NCI-H1694 (cell line): Measurements from ENCODE around the gene TMED10.
"Not testable (repeated sequence)": the region's sequence is repeated elsewhere in the genome, so short reads cannot be mapped to it uniquely, and the experiment has no call there.

Experiments
- DNase-seq: peaks from one replicate; lab custom pipeline; 2025; lab: John Stamatoyannopoulos, UW

TMED10 gene

DNA sequence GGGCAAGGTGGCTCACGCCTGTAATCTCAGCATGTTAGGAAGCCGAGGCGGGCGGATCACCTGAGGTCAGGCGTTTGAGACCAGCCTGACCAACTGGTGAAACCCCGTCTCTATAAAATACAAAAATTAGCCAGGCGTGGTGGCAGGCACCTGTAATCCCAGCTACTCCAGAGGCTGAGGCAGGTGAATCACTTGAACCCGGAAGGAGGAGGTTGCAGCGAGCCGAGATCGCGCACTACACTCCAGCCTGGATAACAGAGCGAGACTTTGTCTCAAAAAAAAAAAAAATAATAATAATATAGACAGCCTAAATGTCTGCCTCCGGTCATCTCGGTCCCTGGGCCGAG is 49.0 kb downstream of the TMED10 start:
- DNase-seq, result not testable (repeated sequence)

DNA sequence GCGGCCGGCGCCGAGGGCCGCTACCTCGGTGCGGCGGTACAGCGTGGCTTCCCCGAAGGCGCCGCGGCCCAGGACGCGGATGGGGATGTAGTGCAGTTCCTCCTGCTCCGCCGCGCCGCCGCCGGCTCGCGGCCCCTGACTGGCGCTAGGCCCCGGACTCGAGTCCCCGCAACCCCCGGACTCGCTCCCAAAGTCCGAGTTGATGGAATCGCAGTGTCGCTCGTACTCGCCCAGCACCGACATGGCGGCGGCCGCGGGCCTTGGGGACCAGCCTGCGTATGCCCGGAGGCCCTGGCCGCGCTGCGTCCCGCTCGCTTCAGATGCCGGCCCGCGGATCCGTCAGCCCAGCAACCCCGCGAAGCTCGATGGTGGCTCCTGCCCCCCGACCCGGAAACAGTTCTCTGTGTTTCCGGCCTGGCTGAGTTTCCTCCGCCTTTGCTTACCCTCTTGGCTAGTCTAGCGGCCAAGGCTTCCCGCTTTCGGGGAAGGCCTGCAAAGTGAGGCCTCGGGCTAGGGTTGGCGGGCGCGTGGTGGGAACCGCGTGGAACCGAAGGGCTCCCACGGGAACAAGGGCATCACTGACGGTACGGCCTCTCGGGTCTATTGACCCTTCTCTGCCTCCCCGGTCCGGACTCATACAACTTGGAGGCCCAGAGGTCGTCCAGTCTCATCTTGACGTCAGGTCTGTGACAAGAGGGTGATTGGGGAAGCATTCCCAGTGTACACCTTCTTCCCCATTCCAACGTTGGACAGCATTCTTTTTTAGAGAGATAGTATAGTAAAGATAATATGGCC is 49.5 kb downstream of the TMED10 start, which contains the start of gene NEK9:
TSS of gene NEK9 (minus strand) at position 370 of the 795 bp plus-strand sequence. CDS start at position 243, 127 bp downstream.
- DNase-seq, result peak; percentile 93

DNA sequence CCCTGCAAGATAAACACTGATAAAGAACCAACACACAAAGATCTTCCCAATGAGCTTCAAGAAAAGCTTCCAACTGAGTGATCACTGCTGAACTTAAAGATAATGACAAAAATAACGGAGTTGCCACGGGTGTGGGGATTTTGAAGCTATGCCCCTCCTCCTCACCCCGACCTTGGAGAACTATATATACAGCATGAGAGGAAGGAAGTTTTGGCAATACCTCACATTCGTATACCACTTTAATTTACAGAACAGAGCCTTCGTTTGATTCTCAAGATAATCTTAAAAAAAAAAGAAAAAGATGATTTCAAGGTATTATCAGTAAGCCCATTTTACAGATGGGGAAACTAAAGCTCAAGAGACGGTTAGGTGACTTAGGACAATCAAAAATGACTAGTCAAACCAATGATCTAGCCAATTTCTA is 50.3 kb downstream of the TMED10 start:
- no peak for DNase-seq

DNA sequence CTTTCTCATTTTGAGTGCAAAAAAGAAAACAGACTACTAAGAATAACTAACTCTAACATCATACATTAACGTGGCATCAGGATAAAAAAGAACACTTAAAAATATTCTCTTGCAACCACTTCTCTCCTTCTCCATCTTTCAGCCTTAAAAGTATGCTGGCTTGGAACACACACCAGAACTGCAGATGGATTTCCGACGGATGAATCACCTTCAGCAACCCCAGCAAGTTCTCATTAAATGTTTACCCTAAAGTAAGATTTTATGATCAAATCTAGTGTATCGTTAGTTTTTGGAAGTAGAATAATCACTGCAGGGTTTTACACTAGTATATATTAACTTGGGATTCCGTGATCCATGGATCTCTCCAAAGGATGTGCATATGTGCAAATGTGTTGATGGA is 50.8 kb downstream of the TMED10 start:
- DNase-seq, result no peak

DNA sequence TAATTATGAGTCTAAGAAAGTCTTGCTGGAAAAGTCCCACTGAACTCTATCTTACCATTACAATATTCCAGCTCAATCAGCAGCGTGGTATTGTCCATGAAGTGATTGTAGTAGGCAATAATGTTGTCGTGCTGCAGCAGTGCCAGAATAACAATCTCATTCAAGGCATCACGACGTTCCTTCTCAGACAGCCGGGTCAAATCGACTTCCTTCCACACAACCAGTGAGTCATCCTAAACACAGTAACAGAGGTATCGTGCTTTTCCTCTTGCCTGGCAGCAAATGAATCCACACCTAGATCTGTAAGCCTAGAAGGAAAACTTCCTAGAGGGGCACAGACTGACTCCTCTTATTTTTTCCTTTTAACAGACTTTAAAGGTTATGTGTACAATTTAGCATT is 52.4 kb downstream of the TMED10 start:
- DNase-seq, result no peak

DNA sequence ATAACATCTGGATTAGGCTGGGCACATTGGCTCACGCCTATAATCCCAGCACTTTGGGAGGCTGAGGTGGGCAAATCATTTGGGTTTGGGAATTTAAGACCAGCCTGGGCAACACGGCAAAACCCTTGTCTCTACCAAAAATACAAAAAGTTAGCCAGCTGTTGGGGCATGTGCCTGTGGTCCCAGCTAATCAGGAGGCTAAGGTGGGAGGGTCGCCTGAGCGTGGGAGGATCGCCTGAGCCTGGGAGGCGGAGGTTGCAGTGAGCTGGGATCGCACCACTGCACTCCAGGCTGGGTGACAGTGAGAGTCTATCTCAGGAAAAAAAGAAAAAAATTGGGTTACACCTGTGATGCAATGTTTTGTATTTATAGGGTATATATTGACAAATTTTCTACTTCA is 54.9 kb downstream of the TMED10 start:
- no peak for DNase-seq

DNA sequence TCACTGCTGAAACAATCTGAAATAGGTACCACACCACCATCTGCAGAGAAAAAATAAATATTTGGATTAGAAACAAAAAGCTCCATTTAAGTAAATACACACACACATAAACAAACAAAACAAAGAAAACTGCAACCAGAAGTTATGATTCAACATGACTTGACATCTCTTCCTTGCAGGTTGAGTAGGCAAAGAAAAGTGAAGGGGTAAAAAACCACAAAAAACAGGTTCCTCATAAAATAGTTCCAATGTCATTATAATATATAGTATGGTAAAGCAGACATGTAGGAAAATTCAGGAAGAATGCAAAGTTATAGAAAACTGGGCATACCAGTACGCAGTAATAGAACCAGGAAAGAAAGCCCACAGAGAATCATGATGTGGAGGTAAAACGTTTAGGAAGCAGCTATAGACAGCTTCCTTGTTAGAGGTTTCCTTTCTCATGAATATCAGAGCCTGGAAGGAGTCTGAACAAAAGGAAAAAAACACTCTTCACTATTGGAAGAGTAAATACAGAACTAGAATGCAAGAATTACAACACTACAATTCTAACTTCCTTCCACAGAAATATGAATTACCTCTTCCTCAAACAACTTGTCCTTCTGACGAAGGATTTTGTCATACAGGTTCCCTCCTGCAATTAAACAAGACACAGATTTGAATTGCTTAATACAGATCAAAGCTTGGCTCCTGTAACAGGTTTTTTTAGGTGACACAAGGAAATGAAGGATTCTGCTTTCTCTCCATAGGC is 55.7 kb downstream of the TMED10 start:
- no peak for DNase-seq

DNA sequence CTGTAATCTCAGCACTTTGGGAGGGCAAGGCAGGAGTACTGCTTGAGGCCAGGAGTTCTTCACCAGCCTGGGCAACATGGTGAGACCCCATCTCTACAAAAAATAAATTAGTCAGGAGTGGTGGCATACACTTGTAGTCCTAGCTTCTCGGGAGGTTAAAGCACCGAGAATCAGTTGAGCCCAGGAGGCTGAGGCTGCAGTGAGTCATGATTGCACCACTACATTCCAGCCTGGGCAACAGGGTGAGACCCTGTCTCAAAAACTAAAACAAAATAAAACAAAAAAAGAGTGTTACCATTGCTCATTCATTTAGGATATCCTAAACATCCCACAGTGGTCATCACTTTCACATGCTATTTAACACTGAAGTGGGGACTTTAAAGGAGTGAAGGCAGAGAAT is 57.4 kb downstream of the TMED10 start:
- no peak for DNase-seq

DNA sequence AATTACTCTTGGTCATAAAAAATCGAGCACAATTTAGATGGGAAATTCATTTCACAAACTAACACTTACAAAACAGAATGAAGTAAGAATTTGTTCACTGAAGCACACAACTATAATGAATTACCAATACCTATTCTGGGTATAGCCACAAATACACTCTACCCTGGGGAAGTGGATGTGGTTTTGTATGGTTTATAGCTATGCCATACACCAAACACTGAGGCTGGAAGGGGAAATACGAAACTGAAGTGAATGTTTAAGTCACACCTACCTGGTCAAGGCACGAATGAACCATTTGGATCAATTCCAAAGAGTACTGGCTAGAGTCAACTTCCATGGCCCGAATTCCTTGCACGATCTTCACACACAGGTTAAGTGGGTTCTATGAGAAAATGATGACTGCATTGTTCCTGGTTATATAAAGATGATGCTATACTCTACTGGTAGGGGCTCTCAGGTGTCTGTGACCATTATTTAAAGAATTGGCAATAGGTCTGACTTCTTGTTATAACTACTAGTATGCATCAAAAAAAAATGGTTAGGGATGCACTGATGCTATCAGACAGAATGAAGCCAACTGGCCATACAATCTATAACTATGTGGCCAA is 62.4 kb downstream of the TMED10 start:
- no peak for DNase-seq

DNA sequence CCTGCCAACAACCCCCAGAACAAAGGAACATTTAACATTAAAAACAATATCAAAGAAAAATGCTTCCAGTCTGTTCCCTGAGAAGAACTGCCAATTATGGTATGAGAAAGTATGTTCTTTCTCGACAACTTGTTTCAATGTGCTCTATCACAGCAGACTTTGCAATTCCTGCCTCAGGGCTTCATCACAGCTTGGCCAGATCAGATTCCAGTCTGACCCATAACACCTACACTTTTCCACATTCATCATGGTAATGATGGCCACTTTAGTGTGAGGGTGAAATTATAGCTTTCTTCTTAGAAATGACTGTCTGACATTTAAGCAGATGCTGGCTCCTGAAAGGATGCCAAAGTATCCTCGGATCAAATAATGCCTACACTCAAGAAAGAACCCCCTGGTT is 66.5 kb downstream of the TMED10 start:
- no peak for DNase-seq

DNA sequence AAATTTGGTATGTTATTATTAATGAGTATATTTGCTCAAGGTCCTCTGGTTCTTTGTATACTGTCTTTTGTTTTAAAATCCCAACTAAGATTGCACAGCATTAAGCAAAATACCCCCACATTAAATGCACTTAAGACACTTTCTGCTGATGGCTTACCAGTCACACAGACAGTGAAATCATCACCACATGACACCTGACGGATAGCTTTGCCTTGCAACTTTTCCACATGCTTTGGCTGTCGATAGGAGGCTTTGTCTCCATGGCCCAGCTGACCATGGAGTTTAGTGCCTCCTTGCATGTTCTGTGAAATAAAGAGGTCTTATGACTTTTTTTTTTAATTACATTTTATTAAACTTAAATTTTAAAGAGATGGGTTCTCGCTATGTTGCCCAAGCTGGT is 69.2 kb downstream of the TMED10 start:
- DNase-seq, result no peak

DNA sequence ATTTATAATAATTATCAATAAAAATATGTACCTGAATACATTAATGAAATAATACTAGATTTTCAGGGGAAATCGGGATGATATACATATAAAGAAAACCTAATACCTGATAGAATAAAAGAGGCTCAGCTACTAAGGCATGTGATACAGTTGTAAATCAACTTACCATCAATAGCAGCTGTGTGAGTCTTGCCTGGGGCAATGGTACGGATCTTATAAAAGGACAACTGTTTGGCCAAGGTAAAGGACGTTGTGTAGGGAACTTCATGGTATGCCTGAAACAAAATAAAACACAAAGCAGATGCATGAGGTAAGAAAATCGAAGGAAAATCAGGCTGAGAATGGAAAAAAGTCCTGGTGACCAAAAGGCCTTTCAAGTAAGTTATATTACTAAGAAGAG is 74.9 kb downstream of the TMED10 start:
- DNase-seq, result no peak

DNA sequence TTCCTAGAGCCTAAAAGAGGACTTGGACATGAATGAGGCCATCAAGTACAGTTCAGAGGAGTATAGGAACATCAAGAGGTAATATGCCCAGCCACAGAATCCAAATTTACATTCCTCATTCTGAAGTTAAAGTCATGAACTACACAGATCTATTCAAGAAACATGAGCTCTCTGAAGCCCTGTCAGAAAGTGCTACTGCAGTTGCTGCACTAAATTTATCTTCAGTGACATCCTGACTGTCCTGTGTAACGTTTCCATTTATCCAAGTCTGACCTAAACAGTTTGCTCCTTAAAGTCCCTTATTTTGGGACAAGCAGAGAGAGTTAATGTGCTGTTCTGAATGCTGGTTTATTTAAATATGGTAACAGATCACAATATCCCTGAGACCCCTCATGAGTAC is 77.7 kb downstream of the TMED10 start:
- DNase-seq, result no peak

DNA sequence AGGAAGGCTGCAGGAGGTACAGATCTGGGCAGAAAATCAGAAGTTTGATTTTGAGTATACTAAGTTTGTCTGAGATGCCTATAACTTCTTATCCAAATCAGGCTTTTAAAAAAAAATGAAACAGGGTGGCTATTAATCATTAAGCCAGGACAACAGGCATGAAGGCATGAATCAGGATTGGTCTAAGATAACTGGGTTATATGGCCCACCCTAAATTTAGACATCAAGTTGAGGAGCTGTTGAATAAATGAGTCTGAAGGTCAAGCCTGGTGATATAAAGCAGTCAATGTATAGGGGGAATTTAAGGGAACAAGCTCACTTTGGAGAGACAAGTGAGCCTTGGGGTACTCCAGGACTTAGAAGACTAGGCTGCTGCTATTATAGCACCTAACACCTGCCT is 78.2 kb downstream of the TMED10 start:
- no peak for DNase-seq

DNA sequence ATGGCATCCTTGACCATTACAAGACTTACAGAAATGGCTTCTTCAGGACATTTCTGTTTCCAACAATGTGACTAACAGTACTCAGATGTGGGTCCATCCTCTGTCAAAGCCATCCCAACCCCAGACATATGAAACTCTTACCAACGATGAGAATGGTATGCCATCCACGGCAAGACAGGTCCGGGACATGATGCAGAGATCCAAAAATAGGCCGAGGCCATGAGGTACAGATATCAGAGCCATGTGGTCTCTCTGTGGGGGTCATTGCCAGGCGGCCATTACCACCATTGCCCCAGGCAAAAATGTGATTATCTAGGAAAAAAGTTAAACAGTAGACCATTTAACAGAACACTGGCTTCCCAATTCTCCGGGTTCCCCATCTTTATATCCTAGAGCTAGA is 79.5 kb downstream of the TMED10 start:
- DNase-seq, result no peak

DNA sequence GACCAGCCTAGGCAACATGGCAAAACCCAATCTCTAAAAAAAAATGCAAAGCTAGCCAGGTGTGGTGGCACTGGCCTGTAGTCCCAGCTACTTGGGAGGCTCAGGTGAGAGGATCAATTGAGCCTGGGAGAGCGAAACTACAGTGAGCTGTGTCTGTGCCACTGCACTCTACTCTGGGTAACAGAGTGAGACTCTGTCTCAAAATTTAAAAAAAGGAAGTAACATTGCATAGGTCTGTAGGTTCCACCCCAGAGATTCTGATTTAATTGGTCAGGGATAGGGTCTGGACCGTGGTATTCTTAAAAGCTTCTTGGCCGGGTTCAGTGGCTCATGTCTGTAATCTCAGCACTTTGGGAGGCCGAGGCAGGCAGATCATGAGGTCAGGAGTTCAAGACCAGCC is 80.7 kb downstream of the TMED10 start:
- no peak for DNase-seq

DNA sequence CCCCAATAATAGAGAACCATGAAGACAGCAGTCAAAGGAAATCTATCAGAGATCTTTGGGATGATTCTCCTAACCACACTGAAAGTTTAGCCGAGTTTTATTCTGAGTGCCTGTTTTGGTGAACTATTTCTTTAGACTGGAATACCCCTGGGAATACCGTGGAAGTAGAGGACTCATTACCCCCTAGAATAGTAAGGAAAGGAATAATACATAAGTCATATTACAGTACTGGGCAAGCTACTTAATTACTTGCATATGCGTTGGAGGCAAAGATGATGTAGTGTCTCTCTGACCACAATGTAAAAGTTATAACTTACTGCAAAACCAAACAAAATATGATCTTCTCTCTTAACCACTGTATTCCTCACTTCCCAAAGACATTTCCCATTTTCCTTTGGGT is 81.5 kb downstream of the TMED10 start:
- DNase-seq, result no peak

DNA sequence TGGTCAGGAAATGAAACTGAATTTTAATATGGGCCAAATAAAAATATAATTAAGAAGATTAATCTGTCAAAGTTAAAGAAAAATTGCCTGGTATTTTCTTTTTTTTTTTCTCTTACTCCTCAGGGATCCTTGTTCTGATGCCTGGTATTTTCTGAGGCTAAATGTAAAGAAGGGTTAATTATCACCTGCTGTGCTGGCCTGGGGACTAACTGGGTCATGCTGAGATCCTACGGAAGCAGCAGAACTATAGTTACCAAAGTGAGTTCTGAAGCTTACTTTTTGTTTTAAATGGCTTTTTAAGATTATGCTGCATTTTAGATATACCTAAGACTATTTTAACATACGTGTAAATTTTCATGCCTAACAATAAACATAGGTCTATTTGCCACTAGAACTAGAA is 83.7 kb downstream of the TMED10 start:
- no peak for DNase-seq

DNA sequence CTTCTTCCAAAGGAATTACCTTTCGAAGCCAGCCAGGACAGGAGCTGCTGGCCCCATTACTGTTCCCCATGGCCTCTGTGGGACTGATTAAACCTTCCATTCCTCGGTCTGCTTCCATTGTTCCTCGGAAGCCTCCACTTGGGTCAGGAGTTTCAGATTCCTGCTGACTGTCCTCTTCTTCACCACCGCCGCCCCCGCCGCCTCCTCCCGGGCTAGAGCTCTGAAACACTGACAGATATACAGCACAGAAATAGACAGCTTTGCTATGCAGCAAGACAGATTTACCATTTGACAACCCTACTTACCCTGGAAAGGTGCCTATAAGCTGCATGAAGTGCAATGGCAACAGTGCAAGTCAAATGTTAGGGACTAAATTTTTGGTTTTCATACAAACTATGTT is 85.2 kb downstream of the TMED10 start:
- no peak for DNase-seq

DNA sequence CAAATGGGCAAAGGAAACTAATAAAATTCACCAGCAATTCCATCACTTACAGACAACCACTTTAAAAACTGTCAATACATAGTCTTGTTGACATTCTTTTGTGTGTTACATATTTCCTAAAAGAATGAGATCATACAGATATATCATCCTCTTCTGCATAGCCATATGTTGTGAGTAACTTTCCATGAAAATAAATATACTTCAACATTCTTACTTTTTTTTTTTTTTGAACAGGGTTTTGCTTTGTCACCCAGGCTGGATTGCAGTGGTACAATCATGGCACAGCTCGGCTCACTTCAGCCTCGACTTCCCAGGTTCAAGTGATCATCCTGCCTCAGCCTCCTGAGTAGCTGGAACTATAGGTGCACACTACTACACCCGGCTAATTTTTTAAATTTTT is 86.1 kb downstream of the TMED10 start:
- no peak for DNase-seq

DNA sequence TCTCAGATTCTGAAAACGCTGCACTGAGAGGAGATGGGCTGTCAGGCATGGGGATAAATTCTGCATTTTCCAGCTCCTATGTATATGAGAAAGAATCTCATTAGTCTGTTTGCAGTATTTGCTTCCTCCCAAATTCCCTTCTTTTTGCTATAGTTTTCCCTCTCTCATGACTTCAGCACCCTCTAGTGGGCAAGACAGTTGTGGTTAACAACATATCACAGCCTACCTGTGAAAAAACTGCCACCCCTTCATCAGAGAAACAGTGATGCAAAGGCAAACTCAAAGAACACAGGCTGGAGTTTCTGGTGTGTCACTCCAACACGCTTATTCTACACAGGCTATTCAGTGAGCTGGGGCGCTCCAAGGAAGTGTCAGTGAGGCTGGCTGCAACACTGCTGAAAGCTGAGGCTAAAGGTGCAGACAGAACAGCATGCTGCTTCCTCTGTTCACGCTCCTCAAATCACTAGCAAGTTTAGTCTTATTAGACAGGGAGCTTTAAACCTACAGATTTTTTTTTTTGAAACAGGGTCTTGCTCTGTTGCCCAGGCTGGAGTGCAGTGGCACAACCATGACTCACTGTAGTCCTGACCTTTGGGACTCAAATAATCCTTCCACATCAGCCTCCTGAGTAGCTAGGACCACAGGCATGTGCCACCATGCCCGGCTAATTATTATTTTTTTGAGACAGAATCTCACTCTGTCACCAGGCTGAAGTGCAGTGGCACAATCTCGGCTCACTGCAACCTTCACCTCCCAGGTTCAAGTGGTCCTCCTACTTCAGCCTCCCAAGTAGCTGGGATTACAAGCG is 87.6 kb downstream of the TMED10 start:
- peak; percentile 93 for DNase-seq

DNA sequence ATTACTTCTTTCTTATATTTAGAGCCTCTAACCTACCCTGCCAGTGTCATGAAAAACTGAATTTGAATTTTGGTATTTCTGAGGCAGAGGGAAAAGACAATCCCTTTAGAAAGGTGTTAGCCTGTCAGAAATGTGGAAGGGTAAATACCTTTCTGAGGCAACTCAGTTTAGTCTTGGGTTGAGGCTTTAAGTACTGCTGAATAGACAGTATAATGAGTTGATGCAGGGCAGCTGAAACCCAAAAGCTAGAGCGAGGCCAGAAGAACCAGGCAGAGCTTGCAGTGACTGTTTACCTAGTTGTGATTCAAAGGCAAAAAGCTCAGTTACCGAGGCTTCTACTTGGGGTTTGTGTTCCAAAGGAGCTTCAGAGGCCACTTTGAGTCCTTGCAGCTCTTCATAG is 88.3 kb downstream of the TMED10 start:
- no peak for DNase-seq
